G401.6 (cell line): Measurements from ENCODE around the gene HLA-B.
"Not testable (repeated sequence)": the region's sequence is repeated elsewhere in the genome, so short reads cannot be mapped to it uniquely, and the experiment has no call there.

Experiments
- FAIRE-seq: peaks from 2 replicates; lab custom pipeline; 2012; peaks lifted over from hg19 to GRCh38; lab: Jason Lieb, UNC

HLA-B gene

GRCh38 chr6:31356946-31357466 lies at the start of gene HLA-B:
HLA-B (minus strand) TSS chr6:31357179; CDS start chr6:31357158, 21 bp downstream.
- FAIRE-seq = no peak

GRCh38 chr6:31405996-31406395 lies 49.0 kb upstream of the HLA-B start:
- no peak for FAIRE-seq

- FAIRE-seq = not testable (repeated sequence)
Observed at GRCh38 chr6:31404061-31404364, 47.0 kb upstream of the HLA-B start.

GRCh38 chr6:31403283-31404060 lies 46.5 kb upstream of the HLA-B start, which contains the start of gene MICA:
MICA (plus strand) TSS chr6:31403595; CDS start chr6:31403633, 38 bp downstream.
- peak; percentile 95 for FAIRE-seq

GRCh38 chr6:31402324-31403282 lies 45.6 kb upstream of the HLA-B start:
- FAIRE-seq = no peak

GRCh38 chr6:31401403-31401802 lies 44.4 kb upstream of the HLA-B start:
- peak; percentile 13 for FAIRE-seq

GRCh38 chr6:31400467-31401289 lies 43.7 kb upstream of the HLA-B start:
- FAIRE-seq = no peak

GRCh38 chr6:31399589-31400466 lies 42.8 kb upstream of the HLA-B start:
- FAIRE-seq = no peak

GRCh38 chr6:31397901-31398525 lies 41.0 kb upstream of the HLA-B start:
- FAIRE-seq = no peak

GRCh38 chr6:31397153-31397499 lies 40.1 kb upstream of the HLA-B start:
- peak; percentile 17 for FAIRE-seq

GRCh38 chr6:31396422-31397152 lies 39.6 kb upstream of the HLA-B start:
- peak; percentile 95 for FAIRE-seq

- FAIRE-seq = no peak
Observed at GRCh38 chr6:31395832-31396231, 38.9 kb upstream of the HLA-B start.

GRCh38 chr6:31394381-31394780 lies 37.4 kb upstream of the HLA-B start:
- no peak for FAIRE-seq

GRCh38 chr6:31393932-31394331 lies 37.0 kb upstream of the HLA-B start:
- no peak for FAIRE-seq

- not testable (repeated sequence) for FAIRE-seq
Observed at GRCh38 chr6:31389802-31390132, 32.8 kb upstream of the HLA-B start.

GRCh38 chr6:31388916-31389801 lies 32.2 kb upstream of the HLA-B start:
- peak; percentile 97 for FAIRE-seq

GRCh38 chr6:31386977-31387376 lies 30.0 kb upstream of the HLA-B start:
- FAIRE-seq = no peak

- FAIRE-seq = no peak
Observed at GRCh38 chr6:31386099-31386498, 29.1 kb upstream of the HLA-B start.

- FAIRE-seq = no peak
Observed at GRCh38 chr6:31385041-31385440, 28.1 kb upstream of the HLA-B start.
